NT2/D1 (cell line): Measurements from ENCODE around the gene GDE1.

ENCODE experiments used
- SUZ12 ChIP-seq: IDR thresholded peaks from 2 replicates; pipeline ENCODE4 v1.6.1; 2011; ENCODE audit not compliant: insufficient read length, insufficient read depth; ENCODE audit errors: extremely low read depth
- YY1 ChIP-seq: IDR thresholded peaks from 2 replicates; pipeline ENCODE4 v1.6.1; 2011; ENCODE audit not compliant: insufficient read length, insufficient read depth
- ZNF274 ChIP-seq: IDR thresholded peaks from 2 replicates; pipeline ENCODE4 v1.6.1; 2011; ENCODE audit warnings: mild to moderate bottlenecking, low read depth, low read length

DNA sequence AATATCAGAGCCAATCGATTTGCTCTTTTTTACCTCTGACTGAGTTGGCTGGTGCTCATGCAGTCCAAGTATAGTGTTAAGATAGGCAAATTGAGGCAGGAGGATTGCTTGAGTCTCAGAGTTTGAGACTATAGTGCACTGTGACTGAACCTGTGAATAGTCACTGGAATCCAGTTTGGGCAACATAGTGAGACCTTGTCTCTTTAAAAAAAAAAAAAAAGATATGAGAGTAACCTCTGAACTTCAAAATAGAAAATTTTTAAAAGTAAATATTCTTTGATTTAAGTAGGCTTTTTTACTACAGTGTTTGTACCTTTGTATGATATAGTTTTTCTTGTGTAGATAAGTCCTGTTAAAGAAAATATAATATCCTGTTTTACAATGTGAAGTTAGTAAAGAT is 5.3 kb upstream of the GDE1 start:
- TF ChIP-seq SUZ12 (no peak), ZNF274 (no peak), YY1 (no peak)
